Osteoblast (primary cell): ENCODE results near the gene COG5. TPM values are rescaled to one million over a fixed set of nuclear protein-coding genes. Genes with fewer than 3 reads are reported as not detected.

Source experiments
- DNase-seq: peaks from one replicate; pipeline ENCODE4 v3.0.0; 2011; ENCODE audit warnings: low spot score, mixed read lengths; ENCODE audit not compliant: insufficient read length; ENCODE audit errors: missing footprints
- H2AFZ ChIP-seq: 2 replicates; pipeline ENCODE4 v1.6.0; 2011; ENCODE audit warnings: mild to moderate bottlenecking, low read length
- H3K27ac ChIP-seq: 2 replicates; pipeline ENCODE4 v1.5.1; 2011; ENCODE audit warnings: mild to moderate bottlenecking, low read depth, low read length, moderate library complexity
- H3K27me3 ChIP-seq: 2 replicates; pipeline ENCODE4 v1.6.0; 2012; ENCODE audit warnings: mild to moderate bottlenecking, control low read depth, inconsistent platforms, low read length, moderate library complexity; ENCODE audit not compliant: insufficient read depth
- H3K36me3 ChIP-seq: 2 replicates; pipeline ENCODE4 v1.5.1; 2011; ENCODE audit warnings: mild to moderate bottlenecking, low read length, control low read depth, moderate library complexity; ENCODE audit not compliant: insufficient read depth
- H3K4me1 ChIP-seq: 2 replicates; pipeline ENCODE4 v1.5.1; 2011; ENCODE audit warnings: mild to moderate bottlenecking, low read length, control low read depth, moderate library complexity; ENCODE audit not compliant: insufficient read depth
- H3K4me2 ChIP-seq: 2 replicates; pipeline ENCODE4 v1.6.0; 2011; ENCODE audit warnings: mild to moderate bottlenecking, low read length; ENCODE audit not compliant: insufficient read depth
- H3K4me3 ChIP-seq: fragments of 200-600 bp; sonication (generic); 3 replicates; pipeline ENCODE4 v1.5.1; 2012; ENCODE audit warnings: mild to moderate bottlenecking, low read length, inconsistent platforms; ENCODE audit not compliant: insufficient read depth
- H3K79me2 ChIP-seq: 2 replicates; pipeline ENCODE4 v1.6.0; 2012; ENCODE audit warnings: mild to moderate bottlenecking, low read length, control low read depth, inconsistent platforms; ENCODE audit not compliant: insufficient read depth
- H3K9me3 ChIP-seq: 2 replicates; pipeline ENCODE4 v1.5.1; 2011; ENCODE audit warnings: low read depth, low read length, control low read depth
- H4K20me1 ChIP-seq: 2 replicates; pipeline ENCODE4 v1.6.0; 2012; ENCODE audit warnings: mild to moderate bottlenecking, low read length, control low read depth; ENCODE audit not compliant: insufficient read depth
- total RNA-seq: library from RNA; depleted of rRNA; stranded (reverse); fragments of >200 nt; gene quantifications from 2 replicates; pipeline ENCODE4 v1.2.3, GENCODE V29; 2012
- TF ChIP-seq, protein P1 (sequence below): IDR thresholded peaks from 2 replicates; pipeline ENCODE4 v1.5.1; 2011; ENCODE audit warnings: mild to moderate bottlenecking, low read depth, low read length, moderate library complexity; ENCODE audit errors: extremely low read depth

COG5 gene
- total RNA-seq, 1 donor, result 29.7 TPM

DNA sequence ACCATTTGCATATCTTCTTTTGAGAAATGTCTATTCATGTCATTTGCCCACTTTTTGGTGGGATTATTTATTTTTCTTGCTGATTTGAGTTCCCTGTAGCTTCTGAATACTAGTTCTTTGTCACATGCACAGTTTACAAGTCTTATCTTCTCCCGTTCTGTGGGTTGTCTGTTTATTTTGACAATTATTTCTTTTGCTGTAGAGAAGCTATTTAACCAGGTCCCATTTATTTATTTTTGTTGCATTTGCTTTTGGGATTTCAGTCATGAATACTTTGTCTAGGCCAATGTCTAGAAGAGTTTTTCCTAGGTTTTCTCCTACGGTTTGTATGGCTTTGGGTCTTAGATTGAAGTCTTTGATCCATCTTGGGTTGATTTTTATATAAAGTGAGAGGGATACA, 60.9 kb downstream of the COG5 start:
- TF ChIP-seq, protein P1, sequence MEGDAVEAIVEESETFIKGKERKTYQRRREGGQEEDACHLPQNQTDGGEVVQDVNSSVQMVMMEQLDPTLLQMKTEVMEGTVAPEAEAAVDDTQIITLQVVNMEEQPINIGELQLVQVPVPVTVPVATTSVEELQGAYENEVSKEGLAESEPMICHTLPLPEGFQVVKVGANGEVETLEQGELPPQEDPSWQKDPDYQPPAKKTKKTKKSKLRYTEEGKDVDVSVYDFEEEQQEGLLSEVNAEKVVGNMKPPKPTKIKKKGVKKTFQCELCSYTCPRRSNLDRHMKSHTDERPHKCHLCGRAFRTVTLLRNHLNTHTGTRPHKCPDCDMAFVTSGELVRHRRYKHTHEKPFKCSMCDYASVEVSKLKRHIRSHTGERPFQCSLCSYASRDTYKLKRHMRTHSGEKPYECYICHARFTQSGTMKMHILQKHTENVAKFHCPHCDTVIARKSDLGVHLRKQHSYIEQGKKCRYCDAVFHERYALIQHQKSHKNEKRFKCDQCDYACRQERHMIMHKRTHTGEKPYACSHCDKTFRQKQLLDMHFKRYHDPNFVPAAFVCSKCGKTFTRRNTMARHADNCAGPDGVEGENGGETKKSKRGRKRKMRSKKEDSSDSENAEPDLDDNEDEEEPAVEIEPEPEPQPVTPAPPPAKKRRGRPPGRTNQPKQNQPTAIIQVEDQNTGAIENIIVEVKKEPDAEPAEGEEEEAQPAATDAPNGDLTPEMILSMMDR, result no peak
- H4K20me1 ChIP-seq, result peaks cover 4% of the 10 kb centered on the region

GRCh38 chr7:107502154-107502553, 61.6 kb downstream of the COG5 start:
- H3K9me3 ChIP-seq, result no peaks in the 10 kb centered on the region
- H3K4me3 ChIP-seq, result no peak overlapping the region
- H4K20me1 ChIP-seq, result peaks cover 4% of the 10 kb centered on the region
- no peaks in the 10 kb centered on the region for H3K27me3 ChIP-seq
- no peaks in the 10 kb centered on the region for H3K4me1 ChIP-seq
- no peak for DNase-seq
- TF ChIP-seq, protein P1, result no peak
- no peak overlapping the region for H3K4me2 ChIP-seq
- H3K36me3 ChIP-seq, result no peaks in the 10 kb centered on the region
- peaks cover 11% of the 10 kb centered on the region for H3K79me2 ChIP-seq
- H3K27ac ChIP-seq, result no peak overlapping the region
- H2AFZ ChIP-seq, result no peak overlapping the region

More for the DNA sequence above, 60.9 kb downstream of the COG5 start:
- H3K79me2 ChIP-seq, result peaks cover 9% of the 10 kb centered on the region
- no peak overlapping the region for H3K4me3 ChIP-seq
- DNase-seq, result no peak
- H3K9me3 ChIP-seq, result no peaks in the 10 kb centered on the region
- no peaks in the 10 kb centered on the region for H3K27me3 ChIP-seq
- H2AFZ ChIP-seq, result no peak overlapping the region
- H3K4me1 ChIP-seq, result no peaks in the 10 kb centered on the region
- no peak overlapping the region for H3K4me2 ChIP-seq
- H3K36me3 ChIP-seq, result no peaks in the 10 kb centered on the region
- H3K27ac ChIP-seq, result no peak overlapping the region

DNA sequence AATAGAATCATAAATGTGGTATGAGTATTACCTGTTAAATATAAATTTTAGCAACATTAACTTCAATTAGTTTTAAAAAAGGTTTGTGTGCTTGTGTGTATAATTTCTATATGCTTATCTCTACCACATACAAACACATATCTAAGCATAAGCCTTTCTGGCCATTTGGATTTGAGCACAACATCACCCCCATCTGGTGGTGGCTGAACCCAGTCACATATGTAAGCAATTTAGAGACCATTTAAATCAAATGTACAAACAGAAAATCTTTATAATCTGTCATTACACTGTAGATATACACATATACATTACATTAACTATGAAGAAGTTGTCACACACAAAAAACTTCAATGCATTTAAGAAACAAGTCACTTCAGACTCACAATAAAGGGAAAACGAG, 62.1 kb downstream of the COG5 start:
- peak; percentile 47 for DNase-seq
- Histone ChIP-seq H4K20me1 (peaks cover 3% of the 10 kb centered on the region), H3K27me3 (no peaks in the 10 kb centered on the region), H3K4me3 (no peak overlapping the region), H3K4me2 (no peak overlapping the region), H3K4me1 (no peaks in the 10 kb centered on the region), H2AFZ (no peak overlapping the region), H3K36me3 (no peaks in the 10 kb centered on the region), H3K27ac (no peak overlapping the region), H3K79me2 (peaks cover 16% of the 10 kb centered on the region), H3K9me3 (no peaks in the 10 kb centered on the region)
- TF ChIP-seq, protein P1, result peak; percentile 52

GRCh38 chr7:107499731-107500130, 64.0 kb downstream of the COG5 start:
- H3K79me2 ChIP-seq, result peaks cover 32% of the 10 kb centered on the region
- peaks cover 6% of the 10 kb centered on the region for H4K20me1 ChIP-seq
- peak; percentile 55 for DNase-seq
- no peaks in the 10 kb centered on the region for H3K36me3 ChIP-seq
- no peak overlapping the region for H3K4me3 ChIP-seq
- H2AFZ ChIP-seq, result no peak overlapping the region
- H3K27me3 ChIP-seq, result no peaks in the 10 kb centered on the region
- H3K4me2 ChIP-seq, result no peak overlapping the region
- no peaks in the 10 kb centered on the region for H3K9me3 ChIP-seq
- no peaks in the 10 kb centered on the region for H3K4me1 ChIP-seq
- TF ChIP-seq, protein P1, result no peak
- no peak overlapping the region for H3K27ac ChIP-seq
